Stimulated activated naive CD8-positive, alpha-beta T cell treated with anti-CD3 and anti-CD28 coated beads, Interleukin-15, amount 100 ng/mL, for 72 hours (primary cell): ENCODE results near the gene NAXD.
"Not testable (repeated sequence)": the region's sequence is repeated elsewhere in the genome, so short reads cannot be mapped to it uniquely, and the experiment has no call there.

Experiments
- ATAC-seq: fragments of 150-1000 bp; cut with Tn5 transposase; 2 replicates; pipeline ENCODE4 v1.10.0; 2021; ENCODE audit warnings: mild to moderate bottlenecking, moderate library complexity
- DNase-seq, 2 donors: peaks; one replicate each; pipeline ENCODE4 v3.0.0; 2021 to 2022
- H3K27ac Mint-ChIP-seq, 2 donors: one replicate each; pipeline ENCODE4 v1.8.0; 2022; ENCODE audit warnings: mild to moderate bottlenecking in 2 of 2, mixed read lengths in 2 of 2, moderate library complexity in 2 of 2
- H3K27me3 Mint-ChIP-seq: one replicate; pipeline ENCODE4 v1.8.0; 2022; ENCODE audit warnings: mixed read lengths
- H3K4me1 Mint-ChIP-seq: one replicate; pipeline ENCODE4 v1.8.0; 2022; ENCODE audit warnings: mild to moderate bottlenecking, mixed read lengths
- H3K4me3 Mint-ChIP-seq, 2 donors: one replicate each; pipeline ENCODE4 v1.8.0; 2022; ENCODE audit warnings: mild to moderate bottlenecking in 2 of 2, mixed read lengths in 2 of 2, moderate library complexity in 1 of 2
- H3K9me3 Mint-ChIP-seq, 2 donors: one replicate each; pipeline ENCODE4 v1.8.0; 2022; ENCODE audit warnings: mixed read lengths in 2 of 2

NAXD gene

DNA sequence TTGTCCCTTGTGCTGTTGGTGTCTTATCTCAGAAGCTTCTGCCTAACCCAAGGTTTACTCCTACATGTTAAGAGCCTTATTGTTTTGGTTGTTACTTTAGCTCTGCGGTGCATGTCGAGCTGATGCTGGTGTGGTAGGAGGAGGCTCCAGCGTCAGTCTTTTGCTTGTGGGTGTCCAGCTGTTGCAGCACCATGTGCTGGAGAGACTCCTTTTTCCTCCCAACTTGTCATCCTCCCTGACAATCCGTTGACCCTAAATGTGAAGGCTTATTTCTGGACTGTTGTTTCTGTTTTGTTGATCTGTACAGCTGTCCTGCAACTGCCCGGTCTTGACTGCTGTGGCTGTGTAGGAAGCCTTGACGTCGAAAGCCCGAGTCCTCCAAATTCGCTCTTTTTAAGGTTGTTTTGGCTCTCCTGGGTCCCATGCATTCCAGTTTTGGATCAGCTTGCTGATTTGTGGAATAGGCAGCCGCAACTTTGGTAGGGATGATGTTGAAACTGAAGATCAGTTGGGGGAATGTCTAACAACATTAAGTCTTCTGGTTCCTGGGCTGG is 15.3 kb downstream of the NAXD start:
- H3K4me3 Mint-ChIP-seq, result no peak overlapping the region
- no peaks in the 10 kb centered on the region for H3K9me3 Mint-ChIP-seq
- no peak for ATAC-seq
- H3K27ac Mint-ChIP-seq, result peak overlapping the region in 1 of 2 donors; percentile 88
- no peaks in the 10 kb centered on the region for H3K27me3 Mint-ChIP-seq
- peaks cover 57% of the 10 kb centered on the region for H3K4me1 Mint-ChIP-seq
- DNase-seq, result no peak

DNA sequence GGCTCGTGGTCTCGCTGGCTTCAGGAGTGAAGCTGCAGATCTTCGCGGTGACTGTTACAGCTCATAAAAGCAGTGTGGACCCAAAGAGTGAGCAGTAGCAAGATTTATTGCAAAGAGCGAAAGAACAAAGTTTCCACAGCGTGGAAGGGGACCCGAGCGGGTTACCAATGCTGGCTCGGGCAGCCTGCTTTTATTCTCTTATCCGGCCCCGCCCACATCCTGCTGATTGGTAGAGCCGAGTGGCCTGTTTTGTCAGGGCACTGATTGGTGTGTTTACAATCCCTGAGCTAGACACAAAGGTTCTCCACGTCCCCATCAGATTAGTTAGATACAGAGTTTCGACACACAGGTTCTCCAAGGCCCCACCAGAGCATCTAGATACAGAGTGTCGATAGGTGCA is 16.9 kb downstream of the NAXD start:
- H3K4me1 Mint-ChIP-seq, result peaks cover 44% of the 10 kb centered on the region
- H3K4me3 Mint-ChIP-seq, DNase-seq, H3K9me3 Mint-ChIP-seq, ATAC-seq, H3K27me3 Mint-ChIP-seq: not testable (repeated sequence)
- peak overlapping the region in 1 of 2 donors; percentile 90 for H3K27ac Mint-ChIP-seq

DNA sequence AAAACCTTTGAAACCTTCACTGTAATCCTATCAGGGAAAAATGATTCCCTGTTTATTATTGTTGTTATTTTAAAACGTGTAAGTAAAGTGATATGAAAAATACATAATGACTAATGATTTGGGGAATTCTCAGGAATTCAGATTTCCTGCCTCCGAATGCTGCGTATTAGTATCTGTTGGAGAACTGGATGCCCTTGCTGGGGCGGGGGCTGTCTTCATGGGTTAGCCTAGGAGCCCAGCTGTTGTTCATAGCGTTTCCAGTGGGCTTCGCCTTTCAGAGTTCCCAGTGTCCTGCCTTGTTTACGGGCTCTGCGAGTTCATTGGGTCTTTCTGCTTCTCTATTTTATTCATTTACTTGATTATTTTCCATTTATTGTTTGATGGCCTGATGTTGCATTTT is 18.4 kb downstream of the NAXD start:
- H3K27ac Mint-ChIP-seq, result no peak overlapping the region

DNA sequence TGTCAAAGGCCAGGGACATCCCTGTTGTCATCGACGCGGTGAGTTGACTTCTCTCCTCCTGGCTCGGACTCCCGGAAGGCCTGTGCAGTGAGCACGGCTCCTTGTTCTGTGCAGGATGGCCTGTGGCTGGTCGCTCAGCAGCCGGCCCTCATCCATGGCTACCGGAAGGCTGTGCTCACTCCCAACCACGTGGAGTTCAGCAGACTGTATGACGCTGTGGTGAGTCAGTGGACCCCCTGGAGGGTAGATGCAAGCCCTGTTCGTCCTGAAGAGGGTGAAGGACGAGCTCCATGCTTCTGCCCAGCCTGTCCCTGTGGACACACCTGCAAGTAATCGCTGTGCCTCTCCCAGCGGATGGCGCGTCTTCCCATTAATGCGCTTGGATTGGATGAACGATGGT is 19.2 kb downstream of the NAXD start:
- ATAC-seq (no peak), DNase-seq (no peak)
- no peaks in the 10 kb centered on the region for H3K9me3 Mint-ChIP-seq
- H3K27me3 Mint-ChIP-seq, result no peaks in the 10 kb centered on the region
- H3K27ac Mint-ChIP-seq, result peak overlapping the region in 1 of 2 donors; percentile 3
- no peak overlapping the region for H3K4me3 Mint-ChIP-seq
- peaks cover 21% of the 10 kb centered on the region for H3K4me1 Mint-ChIP-seq

More for the DNA sequence above, 18.4 kb downstream of the NAXD start:
- Mint-ChIP-seq H3K9me3 (no peaks in the 10 kb centered on the region), H3K4me1 (peaks cover 28% of the 10 kb centered on the region), H3K4me3 (no peak overlapping the region), H3K27me3 (no peaks in the 10 kb centered on the region)
- DNase-seq (no peak), ATAC-seq (no peak)

DNA sequence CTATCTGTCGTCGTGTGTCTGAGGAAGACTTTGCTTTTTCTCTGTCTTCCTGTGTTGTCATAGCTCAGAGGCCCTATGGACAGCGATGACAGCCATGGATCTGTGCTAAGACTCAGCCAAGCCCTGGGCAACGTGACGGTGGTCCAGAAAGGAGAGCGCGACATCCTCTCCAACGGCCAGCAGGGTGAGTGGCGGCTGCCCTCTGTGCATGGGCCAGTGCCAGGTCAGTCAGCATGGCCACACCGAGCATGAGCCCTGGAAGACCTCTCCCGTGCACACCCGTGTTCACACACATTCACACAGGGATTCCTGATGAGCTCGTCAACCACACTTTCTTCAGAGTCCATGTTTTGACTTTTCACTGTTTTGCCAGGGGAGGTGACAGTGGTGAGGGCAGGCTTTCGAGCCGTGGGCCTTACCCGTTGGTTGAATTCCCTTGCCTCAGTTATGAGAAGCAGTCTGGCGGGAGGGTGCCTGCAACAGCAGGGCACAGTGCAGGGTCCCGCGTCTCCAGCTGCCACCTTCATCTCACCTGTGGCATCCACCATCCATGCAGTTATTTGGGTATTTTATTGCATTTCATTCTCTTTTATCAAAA is 20.2 kb downstream of the NAXD start:
- H3K27ac Mint-ChIP-seq, result no peak overlapping the region
- peaks cover 11% of the 10 kb centered on the region for H3K4me1 Mint-ChIP-seq
- no peak for DNase-seq
- no peaks in the 10 kb centered on the region for H3K27me3 Mint-ChIP-seq
- peak; percentile 13 for ATAC-seq
- H3K9me3 Mint-ChIP-seq, result no peaks in the 10 kb centered on the region
- no peak overlapping the region for H3K4me3 Mint-ChIP-seq

DNA sequence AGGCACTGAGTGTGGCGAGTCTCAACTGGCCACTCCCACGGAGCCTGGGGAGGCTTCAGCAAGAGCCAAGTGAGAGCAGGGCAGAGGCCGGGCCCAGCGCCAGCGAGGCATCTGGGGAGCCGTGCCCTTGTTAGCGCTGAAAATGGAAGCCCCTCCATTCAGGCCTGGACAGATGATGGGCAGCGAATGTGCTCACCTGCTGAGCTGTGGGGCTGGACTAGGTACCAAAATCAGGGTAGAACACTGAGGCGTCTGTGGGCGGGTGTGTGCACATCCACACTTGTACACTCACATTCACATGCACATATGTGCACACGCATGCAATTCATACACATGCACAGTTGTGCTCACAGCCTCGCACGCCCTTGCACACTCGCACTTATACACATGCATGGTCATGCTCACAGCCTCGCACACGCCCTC is 20.7 kb downstream of the NAXD start:
- H3K9me3 Mint-ChIP-seq, result no peaks in the 10 kb centered on the region
- no peaks in the 10 kb centered on the region for H3K27me3 Mint-ChIP-seq
- DNase-seq, result no peak
- peaks cover 5% of the 10 kb centered on the region for H3K4me1 Mint-ChIP-seq
- no peak overlapping the region for H3K4me3 Mint-ChIP-seq
- no peak for ATAC-seq
- H3K27ac Mint-ChIP-seq, result no peak overlapping the region

DNA sequence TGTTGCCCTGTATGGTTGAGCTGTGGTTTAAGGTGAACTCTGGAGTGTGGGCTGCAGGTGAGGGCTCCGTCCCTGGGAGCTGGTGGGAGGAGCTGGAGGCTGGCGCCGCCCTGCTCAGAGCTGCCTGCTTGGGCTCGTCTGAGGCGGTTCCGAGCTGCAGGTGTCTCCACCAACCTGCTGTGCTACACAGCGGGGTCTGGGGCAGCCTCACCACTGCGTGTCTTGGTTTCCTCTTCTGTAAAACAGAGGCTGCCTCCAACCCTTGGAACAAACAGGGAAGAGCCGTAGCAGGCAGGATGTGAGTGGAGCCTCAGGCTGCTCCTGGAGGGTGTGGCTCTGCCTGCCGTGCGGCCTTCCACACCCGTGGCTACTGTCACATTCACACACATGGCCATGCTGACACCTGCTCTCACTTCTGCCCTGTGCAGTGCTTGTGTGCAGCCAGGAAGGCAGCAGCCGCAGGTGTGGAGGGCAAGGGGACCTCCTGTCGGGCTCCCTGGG is 21.4 kb downstream of the NAXD start:
- Mint-ChIP-seq H3K4me3 (no peak overlapping the region), H3K27ac (peak overlapping the region in 1 of 2 donors; percentile 78), H3K27me3 (no peaks in the 10 kb centered on the region), H3K9me3 (no peaks in the 10 kb centered on the region), H3K4me1 (peaks cover 5% of the 10 kb centered on the region)
- DNase-seq (no peak), ATAC-seq (no peak)

DNA sequence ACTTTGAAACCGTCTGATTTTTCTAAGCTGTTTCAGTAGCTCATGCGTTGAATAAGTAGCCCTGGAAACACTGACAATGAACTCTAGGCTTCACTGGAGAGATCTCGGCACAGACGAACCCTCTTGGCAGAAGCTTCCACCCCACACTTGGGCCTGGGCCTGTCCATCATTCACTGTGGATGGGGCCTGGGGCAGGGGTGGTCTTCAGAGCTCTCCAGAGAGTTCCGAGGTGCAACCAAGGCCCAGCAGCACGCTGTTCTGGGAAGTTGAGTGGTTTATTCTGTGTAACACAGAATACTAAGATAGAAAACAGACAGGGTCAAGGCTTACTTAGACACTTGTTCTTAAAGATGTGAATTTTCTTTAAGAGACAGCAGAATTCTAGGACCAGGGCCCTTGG is 21.9 kb downstream of the NAXD start:
- DNase-seq (no peak), ATAC-seq (no peak)
- H3K4me1 Mint-ChIP-seq, result peaks cover under 1% of the 10 kb centered on the region
- H3K9me3 Mint-ChIP-seq, result no peaks in the 10 kb centered on the region
- H3K4me3 Mint-ChIP-seq, result no peak overlapping the region
- H3K27me3 Mint-ChIP-seq, result no peaks in the 10 kb centered on the region
- no peak overlapping the region for H3K27ac Mint-ChIP-seq

DNA sequence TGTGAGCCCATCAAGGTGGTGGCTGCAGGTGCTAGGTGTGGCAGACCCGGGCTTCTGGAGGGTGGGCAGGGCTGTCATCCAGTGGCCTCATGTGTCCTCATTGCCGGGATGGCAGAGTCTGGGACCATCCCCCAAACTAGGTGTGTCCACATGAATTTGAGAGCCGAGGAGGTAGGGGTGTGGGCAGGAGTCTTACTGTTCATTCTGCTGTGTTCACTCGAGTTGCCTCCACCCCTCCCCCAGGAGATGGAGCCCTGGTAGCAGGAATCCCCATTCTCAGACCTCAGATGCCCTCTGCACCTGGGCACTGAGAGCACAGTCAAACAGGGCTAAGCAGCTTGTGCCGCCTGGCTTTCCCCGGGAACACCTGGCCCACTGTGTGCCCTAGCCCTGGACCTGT is 22.4 kb downstream of the NAXD start:
- Mint-ChIP-seq H3K27me3 (no peaks in the 10 kb centered on the region), H3K9me3 (no peaks in the 10 kb centered on the region), H3K27ac (peak overlapping the region; percentile 71 to 74), H3K4me1 (no peaks in the 10 kb centered on the region), H3K4me3 (no peak overlapping the region)
- DNase-seq (no peak), ATAC-seq (no peak)

DNA sequence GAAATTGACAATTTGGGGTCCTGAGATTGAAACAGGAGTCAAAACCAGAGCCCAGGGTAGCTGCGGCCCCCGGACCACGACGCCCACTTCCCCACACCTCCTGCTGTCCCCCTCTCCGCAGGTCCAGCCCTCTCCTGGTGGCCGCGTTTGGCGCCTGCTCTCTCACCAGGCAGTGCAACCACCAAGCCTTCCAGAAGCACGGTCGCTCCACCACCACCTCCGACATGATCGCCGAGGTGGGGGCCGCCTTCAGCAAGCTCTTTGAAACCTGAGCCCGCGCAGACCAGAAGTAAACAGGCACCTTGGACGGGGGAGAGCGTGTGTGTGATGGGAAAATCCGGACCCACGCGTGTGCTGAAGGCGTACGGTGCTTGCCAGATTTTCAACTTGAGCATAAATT is 22.9 kb downstream of the NAXD start:
- Mint-ChIP-seq H3K9me3 (no peaks in the 10 kb centered on the region), H3K27me3 (no peaks in the 10 kb centered on the region), H3K27ac (peak overlapping the region in 1 of 2 donors; percentile 74), H3K4me3 (no peak overlapping the region), H3K4me1 (peaks cover 1% of the 10 kb centered on the region)
- ATAC-seq (no peak), DNase-seq (no peak)

DNA sequence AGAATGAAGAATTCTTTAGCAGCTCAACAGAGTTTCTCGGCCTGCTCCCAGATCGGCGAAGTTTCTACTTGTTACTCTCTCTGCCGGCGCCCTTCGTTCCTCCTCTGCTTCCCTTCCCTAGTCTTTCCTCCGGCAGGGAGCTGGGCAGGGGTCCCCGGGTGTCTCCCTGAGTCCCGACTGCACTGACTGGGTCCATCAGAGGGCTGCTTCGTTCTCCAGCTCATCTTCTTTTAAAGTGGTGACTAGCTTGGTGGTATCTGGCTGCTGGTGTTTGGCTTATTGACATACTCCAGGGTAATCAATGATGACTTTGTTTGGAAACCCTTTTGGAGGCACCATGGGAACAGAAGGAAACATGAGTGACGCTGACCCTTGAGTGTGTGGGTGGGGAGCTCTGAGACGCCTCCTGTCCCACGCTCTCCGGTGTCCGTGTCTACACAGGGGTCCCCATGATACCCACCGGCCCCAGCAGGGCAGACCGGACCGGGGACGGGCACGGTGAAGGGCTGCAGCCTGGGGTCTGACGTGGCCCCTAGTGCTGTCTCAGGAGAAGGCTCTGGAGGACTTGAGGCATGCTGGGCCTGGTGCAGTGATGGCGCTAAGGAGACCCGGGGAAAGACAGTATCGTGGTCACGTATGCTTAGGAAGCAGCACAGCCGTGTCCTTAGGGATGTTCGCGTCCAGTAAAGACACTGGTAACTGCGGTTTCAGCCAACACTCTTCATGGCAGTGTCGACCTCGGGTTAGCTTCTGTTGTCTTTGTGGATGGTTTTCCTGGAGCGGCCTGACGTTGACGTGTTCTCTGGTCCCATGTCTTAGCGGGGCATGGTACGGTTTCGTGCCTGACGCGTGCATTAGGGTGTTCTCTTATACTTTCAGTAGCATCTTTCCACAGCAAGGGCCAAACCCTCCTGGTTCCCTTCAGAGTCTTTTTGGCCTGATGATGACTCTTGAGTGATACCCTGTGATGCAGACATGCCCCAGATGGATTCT is 23.8 kb downstream of the NAXD start:
- no peak for DNase-seq
- Mint-ChIP-seq H3K9me3 (no peaks in the 10 kb centered on the region), H3K4me3 (no peak overlapping the region), H3K4me1 (peaks cover 4% of the 10 kb centered on the region), H3K27me3 (no peaks in the 10 kb centered on the region), H3K27ac (peak overlapping the region; percentile 78 to 89)
- peak; percentile 5 for ATAC-seq

DNA sequence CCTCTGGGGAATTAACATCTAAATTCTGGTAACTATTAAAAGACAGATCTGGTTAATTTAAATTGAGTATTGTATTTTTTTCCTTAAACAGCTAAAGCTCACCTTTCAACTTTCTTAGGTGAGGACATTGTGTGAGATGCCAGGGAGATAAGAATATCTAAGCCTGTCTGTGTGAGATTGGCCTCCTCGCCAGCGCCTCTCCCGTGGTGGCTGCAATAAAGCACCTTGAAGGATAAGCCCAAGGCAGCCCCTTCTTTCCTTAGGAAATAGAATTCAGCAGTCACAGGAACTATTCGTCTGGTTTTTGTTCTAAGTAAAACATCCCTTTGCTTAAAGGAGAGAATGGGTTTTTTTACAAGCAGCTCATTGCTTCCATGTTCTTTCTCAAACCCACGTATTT is 24.6 kb downstream of the NAXD start:
- Mint-ChIP-seq H3K27me3 (no peaks in the 10 kb centered on the region), H3K27ac (peak overlapping the region in 1 of 2 donors; percentile 55), H3K9me3 (no peaks in the 10 kb centered on the region), H3K4me3 (no peak overlapping the region), H3K4me1 (peaks cover 10% of the 10 kb centered on the region)
- no peak for ATAC-seq
- DNase-seq, result no peak

DNA sequence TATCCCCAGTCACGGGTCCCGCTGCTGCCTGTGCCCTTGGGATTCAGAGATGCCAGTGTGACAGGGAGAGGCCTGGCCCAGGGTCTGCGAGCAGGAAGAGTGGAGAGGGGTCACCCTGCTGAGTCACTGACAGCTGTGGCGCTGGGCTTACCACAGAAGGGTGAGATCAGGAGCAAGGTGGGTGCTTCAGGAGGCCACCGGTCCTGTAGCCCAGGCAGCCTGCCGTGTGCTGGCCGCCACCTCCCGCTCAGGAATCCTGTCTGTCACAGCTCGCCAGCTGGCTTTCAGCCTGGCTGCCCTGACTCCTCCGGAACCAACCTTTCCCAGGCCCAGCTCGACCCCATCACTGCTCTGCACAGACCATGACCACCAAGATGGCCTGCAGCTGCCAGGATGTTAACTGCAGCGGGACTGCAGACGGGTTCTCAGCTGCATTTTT is 25.3 kb downstream of the NAXD start:
- DNase-seq, result no peak
- H3K4me3 Mint-ChIP-seq, result no peak overlapping the region
- peak overlapping the region in 1 of 2 donors; percentile 13 for H3K27ac Mint-ChIP-seq
- no peaks in the 10 kb centered on the region for H3K27me3 Mint-ChIP-seq
- H3K9me3 Mint-ChIP-seq, result no peaks in the 10 kb centered on the region
- H3K4me1 Mint-ChIP-seq, result peaks cover 17% of the 10 kb centered on the region
- ATAC-seq, result no peak

DNA sequence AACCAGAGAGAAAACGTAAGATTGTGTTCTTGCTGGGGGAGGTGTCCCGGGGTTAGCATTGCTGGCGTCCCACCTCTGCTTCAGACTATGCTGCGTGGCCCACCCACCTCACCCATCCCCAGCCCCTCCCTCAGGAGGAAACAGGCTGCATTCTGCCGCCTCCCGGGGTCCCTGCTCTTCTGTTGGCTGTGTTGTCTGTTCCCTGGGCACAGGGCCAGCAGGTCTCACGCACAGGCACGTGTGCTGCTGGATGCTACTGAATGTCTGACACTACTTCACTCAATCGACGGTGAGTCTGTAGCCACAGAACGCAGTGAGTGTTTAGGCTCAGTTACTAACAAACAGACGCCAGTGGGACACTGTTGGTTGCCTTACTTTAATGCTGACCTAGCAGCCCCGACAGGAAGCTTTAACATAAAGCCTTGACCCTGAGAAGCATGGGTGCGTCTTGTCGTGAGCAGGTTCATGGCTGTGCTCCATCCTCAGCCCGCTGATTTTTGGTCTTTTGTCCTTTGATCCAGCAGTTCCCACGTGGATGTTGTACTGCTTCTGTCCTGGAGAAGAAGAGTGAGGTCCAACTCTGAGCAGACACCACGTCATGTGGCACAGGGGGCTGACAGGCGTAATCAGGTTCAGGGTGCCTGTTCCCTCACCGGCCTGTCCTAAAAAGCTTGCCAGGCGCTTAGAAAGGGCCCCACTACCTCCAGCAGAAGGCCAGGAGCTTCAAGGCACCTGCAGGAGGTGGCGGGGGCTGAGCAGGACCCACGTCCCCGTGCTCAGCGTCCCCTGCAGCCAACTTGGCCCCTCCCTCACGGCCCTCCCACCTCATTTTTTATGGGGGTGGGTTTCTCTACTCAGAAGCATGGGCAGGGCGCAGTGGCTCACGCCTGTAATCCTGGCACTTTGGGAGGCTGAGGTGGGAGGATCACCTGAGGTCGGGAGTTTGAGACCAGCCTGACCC is 26.0 kb downstream of the NAXD start:
- H3K9me3 Mint-ChIP-seq, result no peaks in the 10 kb centered on the region
- peaks cover 24% of the 10 kb centered on the region for H3K4me1 Mint-ChIP-seq
- H3K27me3 Mint-ChIP-seq, result no peaks in the 10 kb centered on the region
- H3K27ac Mint-ChIP-seq, result peak overlapping the region; percentile 34 to 85
- DNase-seq (no peak), ATAC-seq (no peak)
- H3K4me3 Mint-ChIP-seq, result no peak overlapping the region
